ENCODE results near the gene RAB40B.
"Not testable (repeated sequence)": the region's sequence is repeated elsewhere in the genome, so short reads cannot be mapped to it uniquely, and the experiment has no call there.

Gene RAB40B

DNA sequence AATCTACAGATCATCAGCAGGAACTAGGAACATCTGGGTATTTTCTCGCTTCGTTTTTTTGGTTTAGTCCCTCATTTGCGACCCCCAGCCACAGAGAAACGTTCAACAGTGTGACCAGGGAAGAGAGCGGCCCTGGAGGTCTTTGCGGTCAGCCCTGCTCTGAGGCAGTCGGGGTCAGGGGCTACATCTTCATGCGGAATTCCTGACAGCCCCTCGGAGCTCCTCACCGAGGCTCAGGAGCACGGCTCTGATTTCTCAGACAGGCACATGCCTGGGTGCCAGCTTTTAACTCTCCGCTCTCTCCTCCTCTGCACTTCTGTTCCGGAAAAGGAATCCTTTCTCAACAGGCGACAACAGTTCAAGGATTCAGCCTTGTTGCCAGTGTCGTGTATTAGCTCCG, 42.2 kb downstream of the RAB40B start:
- no peaks in the 10 kb centered on the region for H3K27me3 ChIP-seq (replicated peaks in 2 of 5; ENCODE audit: control insufficient read depth in 4 of 5, insufficient read depth in 5 of 5, low read length in 4 of 5)
- H3K4me3 ChIP-seq (ENCODE audit: control insufficient read depth in 1 of 7, extremely low read depth in 1 of 7, insufficient read depth in 4 of 7, low read depth in 2 of 7, low read length in 6 of 7): no peak overlapping the region
- 97% methylated on average over 15 of the region's 16 CpGs for WGBS (ENCODE audit: insufficient coverage)
- peaks cover 0 to 24% (median 4%) of the 10 kb centered on the region in 4 experiments for H3K36me3 ChIP-seq (ENCODE audit: control insufficient read depth in 4 of 4, insufficient read depth in 4 of 4, low read length in 3 of 4)
- ChIA-PET CTCF (interaction anchor here (2.1 kb wide), 1 partner anchor 13 kb away, joined by 7 read pairs; no protein-coding TSS in a partner anchor), POLR2A (no interaction called here)
- H3K9me3 ChIP-seq (ENCODE audit: control extremely low read depth in 1 of 5, control insufficient read depth in 4 of 5, insufficient read depth in 2 of 5, low read depth in 1 of 5, low read length in 4 of 5): no peaks in the 10 kb centered on the region
- no peak for DNase-seq
- H3K4me1 ChIP-seq (ENCODE audit: control extremely low read depth in 1 of 4, control insufficient read depth in 4 of 4, insufficient read depth in 4 of 4, low read length in 3 of 4): peaks cover 6 to 19% (median 14%) of the 10 kb centered on the region in 4 experiments
- H3K27ac ChIP-seq (ENCODE audit: insufficient read depth in 1 of 2, low read depth in 1 of 2, low read length in 2 of 2, poor library complexity in 1 of 2, severe bottlenecking in 2 of 2): no peak overlapping the region

GRCh38 chr17:82655523-82655922, 43.0 kb downstream of the RAB40B start:
- Histone ChIP-seq H3K4me3 (ENCODE audit: control insufficient read depth in 1 of 7, extremely low read depth in 1 of 7, insufficient read depth in 4 of 7, low read depth in 2 of 7, low read length in 6 of 7) (peak overlapping the region in 1 of 7 experiments; percentile 33), H3K27ac (ENCODE audit: insufficient read depth in 1 of 2, low read depth in 1 of 2, low read length in 2 of 2, poor library complexity in 1 of 2, severe bottlenecking in 2 of 2) (peak overlapping the region in 1 of 2 experiments; percentile 80), H3K36me3 (ENCODE audit: control insufficient read depth in 4 of 4, insufficient read depth in 4 of 4, low read length in 3 of 4) (peaks cover 0 to 22% (median under 1%) of the 10 kb centered on the region in 4 experiments), H3K9me3 (ENCODE audit: control extremely low read depth in 1 of 5, control insufficient read depth in 4 of 5, insufficient read depth in 2 of 5, low read depth in 1 of 5, low read length in 4 of 5) (no peaks in the 10 kb centered on the region), H3K27me3 (replicated peaks in 2 of 5; ENCODE audit: control insufficient read depth in 4 of 5, insufficient read depth in 5 of 5, low read length in 4 of 5) (no peaks in the 10 kb centered on the region), H3K4me1 (ENCODE audit: control extremely low read depth in 1 of 4, control insufficient read depth in 4 of 4, insufficient read depth in 4 of 4, low read length in 3 of 4) (peaks cover 6 to 19% (median 14%) of the 10 kb centered on the region in 4 experiments)
- CTCF ChIA-PET: interaction anchor here (0.8 to 1.6 kb wide), 4 partner anchors 12 to 113 kb away, joined by 3 to 8 read pairs (median 4); no protein-coding TSS in a partner anchor
- WGBS (ENCODE audit: insufficient coverage): 72% methylated on average over 11 of the region's 13 CpGs
- no peak for DNase-seq
- POLR2A ChIA-PET: no interaction called here

DNA sequence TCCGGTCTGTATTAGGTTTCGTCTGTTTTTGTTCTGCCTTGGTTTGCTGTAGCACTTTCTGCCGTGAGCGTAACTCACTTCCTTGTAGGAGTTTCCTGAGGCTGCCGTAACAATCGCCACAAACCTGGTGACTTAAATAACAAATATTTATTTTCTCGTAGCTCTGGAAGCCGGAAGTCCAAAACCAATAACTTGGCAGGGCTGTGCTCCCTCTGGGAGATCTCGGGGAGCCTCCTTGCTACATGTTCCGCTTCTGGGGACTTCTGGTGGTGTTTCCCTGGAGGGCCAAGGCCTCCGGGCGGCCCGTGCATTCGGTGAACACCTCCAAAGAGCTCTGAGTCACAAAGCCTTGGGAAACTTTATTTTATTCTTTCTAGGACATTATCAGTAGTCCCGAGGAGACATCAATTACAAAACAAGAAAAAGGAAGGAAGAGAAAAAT, 43.4 kb downstream of the RAB40B start:
- Histone ChIP-seq H3K27me3 (replicated peaks in 2 of 5; ENCODE audit: control insufficient read depth in 4 of 5, insufficient read depth in 5 of 5, low read length in 4 of 5) (no peaks in the 10 kb centered on the region), H3K27ac (ENCODE audit: insufficient read depth in 1 of 2, low read depth in 1 of 2, low read length in 2 of 2, poor library complexity in 1 of 2, severe bottlenecking in 2 of 2) (peak overlapping the region; percentile 54 to 80), H3K4me1 (ENCODE audit: control extremely low read depth in 1 of 4, control insufficient read depth in 4 of 4, insufficient read depth in 4 of 4, low read length in 3 of 4) (peaks cover 6 to 19% (median 14%) of the 10 kb centered on the region in 4 experiments), H3K9me3 (ENCODE audit: control extremely low read depth in 1 of 5, control insufficient read depth in 4 of 5, insufficient read depth in 2 of 5, low read depth in 1 of 5, low read length in 4 of 5) (no peaks in the 10 kb centered on the region), H3K36me3 (ENCODE audit: control insufficient read depth in 4 of 4, insufficient read depth in 4 of 4, low read length in 3 of 4) (peaks cover 0 to 17% (median under 1%) of the 10 kb centered on the region in 4 experiments), H3K4me3 (ENCODE audit: control insufficient read depth in 1 of 7, extremely low read depth in 1 of 7, insufficient read depth in 4 of 7, low read depth in 2 of 7, low read length in 6 of 7) (peak overlapping the region in 1 of 7 experiments; percentile 33)
- peak; percentile 50 to 68 (median 63) for DNase-seq
- WGBS (ENCODE audit: insufficient coverage): 27% methylated on average over 4 of the region's 15 CpGs
- ChIA-PET POLR2A (no interaction called here), CTCF (interaction anchor here (0.8 to 1.6 kb wide), 4 partner anchors 13 to 113 kb away, joined by 3 to 8 read pairs (median 4); no protein-coding TSS in a partner anchor)

GRCh38 chr17:82654611-82655010, 43.9 kb downstream of the RAB40B start:
- Histone ChIP-seq H3K4me1 (ENCODE audit: control extremely low read depth in 1 of 4, control insufficient read depth in 4 of 4, insufficient read depth in 4 of 4, low read length in 3 of 4) (peaks cover 6 to 19% (median 15%) of the 10 kb centered on the region in 4 experiments), H3K36me3 (ENCODE audit: control insufficient read depth in 4 of 4, insufficient read depth in 4 of 4, low read length in 3 of 4) (peaks cover 0 to 12% (median under 1%) of the 10 kb centered on the region in 4 experiments), H3K27ac (ENCODE audit: insufficient read depth in 1 of 2, low read depth in 1 of 2, low read length in 2 of 2, poor library complexity in 1 of 2, severe bottlenecking in 2 of 2) (peak overlapping the region; percentile 54 to 80), H3K4me3 (ENCODE audit: control insufficient read depth in 1 of 7, extremely low read depth in 1 of 7, insufficient read depth in 4 of 7, low read depth in 2 of 7, low read length in 6 of 7) (peak overlapping the region in 1 of 7 experiments; percentile 33)
- CTCF ChIA-PET: interaction anchor here (1.0 to 1.6 kb wide), 3 partner anchors 13 to 114 kb away, joined by 3 to 8 read pairs (median 4); no protein-coding TSS in a partner anchor
- H3K27me3 ChIP-seq (replicated peaks in 2 of 5; ENCODE audit: control insufficient read depth in 4 of 5, insufficient read depth in 5 of 5, low read length in 4 of 5); POLR2A ChIA-PET; H3K9me3 ChIP-seq (ENCODE audit: control extremely low read depth in 1 of 5, control insufficient read depth in 4 of 5, insufficient read depth in 2 of 5, low read depth in 1 of 5, low read length in 4 of 5); DNase-seq: not testable (repeated sequence)
- 93% methylated on average over 3 of the region's 6 CpGs for WGBS (ENCODE audit: insufficient coverage)

- H3K27ac ChIP-seq (ENCODE audit: insufficient read depth in 1 of 2, low read depth in 1 of 2, low read length in 2 of 2, poor library complexity in 1 of 2, severe bottlenecking in 2 of 2): peak overlapping the region in 1 of 2 experiments; percentile 1
- CTCF ChIA-PET: interaction anchor here (0.9 kb wide), 1 partner anchor 14 kb away, joined by 3 read pairs; no protein-coding TSS in a partner anchor
- WGBS (ENCODE audit: insufficient coverage): 99% methylated on average over 20 of the region's 30 CpGs
Observed at GRCh38 chr17:82653651-82654528, 44.6 kb downstream of the RAB40B start.

GRCh38 chr17:82650723-82651122, 47.8 kb downstream of the RAB40B start:
- ChIA-PET POLR2A (no interaction called here), CTCF (interaction anchor here (0.9 to 1.8 kb wide), 2 partner anchors 14 to 18 kb away, joined by 3 to 10 read pairs; no protein-coding TSS in a partner anchor)
- Histone ChIP-seq H3K36me3 (ENCODE audit: control insufficient read depth in 4 of 4, insufficient read depth in 4 of 4, low read length in 3 of 4) (no peaks in the 10 kb centered on the region), H3K4me1 (ENCODE audit: control extremely low read depth in 1 of 4, control insufficient read depth in 4 of 4, insufficient read depth in 4 of 4, low read length in 3 of 4) (peaks cover 10 to 36% (median 32%) of the 10 kb centered on the region in 4 experiments), H3K4me3 (ENCODE audit: control insufficient read depth in 1 of 7, extremely low read depth in 1 of 7, insufficient read depth in 4 of 7, low read depth in 2 of 7, low read length in 6 of 7) (no peak overlapping the region), H3K27ac (ENCODE audit: insufficient read depth in 1 of 2, low read depth in 1 of 2, low read length in 2 of 2, poor library complexity in 1 of 2, severe bottlenecking in 2 of 2) (no peak overlapping the region), H3K27me3 (replicated peaks in 2 of 5; ENCODE audit: control insufficient read depth in 4 of 5, insufficient read depth in 5 of 5, low read length in 4 of 5) (no peaks in the 10 kb centered on the region), H3K9me3 (ENCODE audit: control extremely low read depth in 1 of 5, control insufficient read depth in 4 of 5, insufficient read depth in 2 of 5, low read depth in 1 of 5, low read length in 4 of 5) (no peaks in the 10 kb centered on the region)
- no peak for DNase-seq
- 100% methylated on average over 7 of the region's 10 CpGs for WGBS (ENCODE audit: insufficient coverage)

More at GRCh38 chr17:82653651-82654528, 44.6 kb downstream of the RAB40B start:
- H3K27me3 ChIP-seq (replicated peaks in 2 of 5; ENCODE audit: control insufficient read depth in 4 of 5, insufficient read depth in 5 of 5, low read length in 4 of 5): no peaks in the 10 kb centered on the region
- peaks cover 6 to 22% (median 17%) of the 10 kb centered on the region in 4 experiments for H3K4me1 ChIP-seq (ENCODE audit: control extremely low read depth in 1 of 4, control insufficient read depth in 4 of 4, insufficient read depth in 4 of 4, low read length in 3 of 4)
- POLR2A ChIA-PET: no interaction called here
- no peak overlapping the region for H3K4me3 ChIP-seq (ENCODE audit: control insufficient read depth in 1 of 7, extremely low read depth in 1 of 7, insufficient read depth in 4 of 7, low read depth in 2 of 7, low read length in 6 of 7)
- H3K9me3 ChIP-seq (ENCODE audit: control extremely low read depth in 1 of 5, control insufficient read depth in 4 of 5, insufficient read depth in 2 of 5, low read depth in 1 of 5, low read length in 4 of 5): no peaks in the 10 kb centered on the region
- peaks cover 0 to 5% (median under 1%) of the 10 kb centered on the region in 4 experiments for H3K36me3 ChIP-seq (ENCODE audit: control insufficient read depth in 4 of 4, insufficient read depth in 4 of 4, low read length in 3 of 4)
- DNase-seq: no peak
